Stimulated activated CD8-positive, alpha-beta memory T cell treated with anti-CD3 and anti-CD28 coated beads, Interleukin-4, amount 100 ng/mL, for 24 hours (primary cell): Measurements from ENCODE around the gene SLC12A6.

Experiments used
- DNase-seq: peaks from one replicate; pipeline ENCODE4 v3.0.0-alpha.2; 2020; ENCODE audit warnings: low read depth

Gene SLC12A6

DNA sequence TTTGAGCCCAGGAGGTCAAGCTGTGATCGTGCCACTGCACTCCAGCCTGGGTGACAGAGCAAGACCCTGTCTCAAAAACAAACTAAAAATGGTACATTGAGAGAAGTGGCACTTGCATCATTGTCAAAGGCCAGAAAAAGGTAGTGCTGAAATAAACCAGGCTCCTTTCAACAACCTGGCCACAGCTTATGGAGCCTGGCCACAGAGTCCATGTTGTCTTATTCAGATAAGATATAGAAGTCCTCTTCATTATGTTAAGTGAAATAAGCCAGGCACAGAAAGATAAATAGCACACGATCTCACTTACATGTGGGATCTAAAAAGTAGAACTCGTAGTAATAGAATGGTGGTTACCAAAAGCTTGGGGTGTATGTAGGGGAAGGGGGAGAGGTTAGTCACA, 78.0 kb downstream of the SLC12A6 start:
- DNase-seq: no peak

DNA sequence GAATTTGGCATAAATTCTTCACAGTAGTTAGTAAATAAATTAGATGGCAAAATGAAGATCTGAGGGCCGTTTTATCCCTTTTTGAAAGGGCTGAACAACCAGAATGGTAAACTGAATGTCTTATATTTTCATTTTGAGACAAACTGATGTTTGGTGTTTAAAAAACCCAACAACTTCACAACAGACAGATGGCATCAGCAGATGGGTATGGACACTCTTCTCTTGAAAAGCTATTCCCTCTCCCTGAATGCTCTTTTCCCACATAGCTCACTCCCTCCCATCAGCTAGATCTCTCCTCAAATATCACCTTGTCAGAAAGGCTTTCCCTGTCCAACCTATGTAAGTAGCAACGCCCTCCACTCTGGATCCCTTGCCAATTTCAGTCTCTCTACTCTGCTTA, 79.4 kb downstream of the SLC12A6 start:
- DNase-seq: no peak

DNA sequence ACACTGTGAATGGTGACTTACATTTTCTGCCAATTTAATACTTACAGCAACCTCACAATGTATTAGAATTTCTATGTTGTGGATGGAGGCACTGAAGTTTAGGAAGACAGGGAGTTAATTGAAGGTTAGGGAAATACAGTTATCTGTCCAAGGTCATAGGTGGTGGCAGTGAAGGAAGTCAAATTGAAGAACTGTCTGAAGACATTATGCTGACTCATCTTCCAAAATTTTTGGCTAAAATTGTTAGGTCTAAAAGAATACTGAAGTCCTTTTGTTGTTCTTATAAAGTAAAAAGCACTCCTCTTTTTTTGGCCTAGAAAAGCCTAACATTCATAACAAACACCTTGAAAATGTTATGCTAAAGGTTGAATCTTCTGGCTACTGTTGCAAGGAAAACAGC, 85.0 kb downstream of the SLC12A6 start:
- no peak for DNase-seq

DNA sequence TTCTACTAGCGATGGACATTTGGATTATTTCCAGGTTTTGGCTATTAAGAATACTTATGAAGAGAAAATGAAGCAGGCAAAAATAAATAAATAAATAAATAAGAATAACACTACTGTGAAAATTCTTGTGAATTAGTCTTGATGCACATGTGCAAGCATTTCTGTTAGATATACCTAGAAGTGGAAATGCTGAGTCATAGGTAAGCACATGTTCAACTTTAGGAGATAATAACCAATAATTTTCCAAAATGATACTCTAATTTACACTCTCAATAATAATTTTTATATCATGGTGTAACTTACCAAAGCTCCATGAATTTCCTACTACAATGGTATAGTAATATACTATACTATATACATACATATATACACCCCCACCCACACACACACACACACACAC, 89.4 kb downstream of the SLC12A6 start:
- DNase-seq: no peak

DNA sequence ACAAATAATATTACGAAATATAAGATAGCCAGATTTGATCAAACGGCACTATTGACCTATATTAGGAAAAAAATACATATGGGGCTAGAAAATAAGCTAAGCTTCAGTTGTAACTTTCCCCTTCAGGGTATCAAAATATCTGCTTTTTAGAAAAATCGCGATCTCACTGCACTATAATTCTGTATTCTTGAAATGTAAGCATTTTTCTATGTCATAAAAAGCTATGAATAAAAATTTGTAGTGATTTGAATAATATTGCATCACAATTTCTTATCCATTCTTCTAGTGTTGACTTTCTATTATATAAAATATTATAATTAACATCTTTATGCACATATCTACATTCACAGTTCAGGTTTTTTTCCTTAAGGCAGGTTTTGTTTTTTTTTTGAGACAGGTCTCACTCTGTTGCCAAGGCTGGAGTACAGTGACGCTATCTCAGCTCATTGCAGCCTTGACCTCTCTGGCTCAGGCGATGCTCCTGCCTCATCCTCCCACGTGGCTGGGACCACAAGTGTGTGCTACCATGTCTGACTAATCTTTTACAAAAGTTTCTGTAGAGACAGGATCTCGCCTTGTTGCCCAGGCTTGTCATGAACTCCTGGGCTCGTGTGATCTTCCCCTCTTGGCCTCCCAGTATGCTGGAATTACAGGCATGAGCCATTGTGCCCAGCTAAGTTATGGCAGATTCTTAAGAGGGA, 91.2 kb downstream of the SLC12A6 start:
- no peak for DNase-seq

DNA sequence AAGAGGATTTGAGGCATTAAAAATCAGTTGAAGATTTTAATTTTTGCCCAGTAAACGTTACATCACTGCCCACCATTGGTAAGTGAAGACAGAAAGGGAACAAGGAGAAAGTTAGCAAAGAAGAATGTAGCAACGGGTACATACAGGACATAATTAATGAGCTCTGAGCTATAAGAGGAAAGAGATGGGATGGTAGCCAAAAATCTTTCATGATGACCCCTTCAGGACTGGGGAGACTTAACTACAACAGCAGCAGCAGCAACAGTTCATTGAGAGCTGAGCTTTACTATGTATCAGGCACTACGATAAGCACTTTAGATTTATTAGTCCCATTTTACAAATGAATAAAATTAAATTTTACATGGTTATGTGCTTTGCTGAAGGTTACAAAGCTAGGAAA, 94.4 kb downstream of the SLC12A6 start:
- DNase-seq: no peak

DNA sequence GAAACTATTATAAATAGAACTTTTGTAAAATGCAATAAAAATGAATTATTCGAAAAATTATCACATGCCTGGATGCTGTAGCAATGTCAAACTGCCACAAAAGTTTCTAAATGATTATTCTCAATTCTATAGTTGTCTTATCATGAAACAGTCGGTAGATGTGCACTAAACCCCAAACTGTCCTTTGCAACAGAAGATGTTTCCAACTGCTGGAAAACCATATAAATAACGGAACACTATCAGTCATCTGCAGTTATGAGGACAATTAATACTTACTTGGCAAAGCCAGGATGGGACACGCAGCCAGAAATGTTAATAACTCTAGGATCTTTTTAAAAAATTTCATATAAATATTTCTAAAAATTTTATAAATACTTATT, 95.3 kb downstream of the SLC12A6 start:
- no peak for DNase-seq

DNA sequence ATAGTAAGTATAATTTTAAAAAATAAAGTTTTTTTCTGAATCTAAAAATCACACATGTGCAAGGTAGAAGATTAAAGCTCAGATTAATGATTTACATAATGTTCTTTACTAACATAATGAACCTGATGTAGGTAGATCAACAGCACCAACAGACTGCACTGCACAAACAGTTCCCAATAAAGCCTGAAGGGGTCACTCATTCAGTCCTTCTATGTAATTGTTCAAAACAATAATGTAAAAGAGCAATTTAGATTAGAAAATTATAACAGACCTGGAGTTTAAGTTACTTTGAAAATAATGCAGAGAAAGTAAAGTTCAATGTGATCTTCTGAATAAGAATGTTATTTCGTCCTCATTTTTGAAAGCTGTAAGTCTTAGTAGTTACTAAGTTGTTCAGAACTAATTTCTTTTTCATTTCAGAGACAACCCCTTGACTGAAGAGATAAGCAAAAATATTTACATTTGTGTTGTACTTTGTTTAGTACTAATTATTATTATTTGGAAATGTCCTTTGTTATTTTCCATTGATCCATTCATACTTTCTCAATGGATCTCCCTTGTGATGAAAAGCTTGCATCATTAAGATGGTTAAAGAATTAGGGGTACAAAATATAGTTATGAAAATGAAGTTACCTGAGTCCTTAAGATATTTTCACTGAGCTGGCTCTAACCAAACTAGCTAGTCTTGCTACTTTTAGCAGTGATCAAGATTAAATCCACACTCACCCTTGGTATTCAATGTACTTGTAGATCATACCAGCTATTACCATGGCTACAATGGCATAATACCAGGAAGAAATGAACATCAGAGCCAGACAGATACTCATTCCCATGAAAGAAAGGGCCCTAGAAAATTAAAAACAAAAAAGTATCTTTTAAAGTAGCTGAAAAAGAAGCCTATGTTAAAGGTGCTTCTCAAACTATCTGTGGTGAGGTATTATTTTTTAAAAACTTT, 95.9 kb downstream of the SLC12A6 start:
- DNase-seq: no peak

DNA sequence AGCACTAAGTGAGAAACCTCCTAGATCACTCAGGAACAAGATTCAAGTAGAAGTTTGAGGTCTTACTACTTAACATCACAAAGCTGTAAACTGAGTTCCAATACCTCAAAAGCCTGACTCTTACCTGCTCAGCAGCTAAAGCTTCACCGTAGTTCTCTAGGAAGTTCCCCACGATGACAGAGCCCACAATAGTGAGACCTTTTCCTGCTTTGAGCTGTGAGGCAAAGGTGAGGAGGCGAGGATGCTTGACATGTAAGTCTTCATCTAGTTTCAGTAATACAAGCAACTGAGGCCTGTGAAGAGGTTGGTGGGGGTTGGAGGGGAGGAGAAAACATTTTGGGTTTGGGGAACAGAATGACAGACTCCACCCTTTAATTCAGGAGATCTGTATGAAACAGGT, 97.0 kb downstream of the SLC12A6 start:
- DNase-seq: no peak

DNA sequence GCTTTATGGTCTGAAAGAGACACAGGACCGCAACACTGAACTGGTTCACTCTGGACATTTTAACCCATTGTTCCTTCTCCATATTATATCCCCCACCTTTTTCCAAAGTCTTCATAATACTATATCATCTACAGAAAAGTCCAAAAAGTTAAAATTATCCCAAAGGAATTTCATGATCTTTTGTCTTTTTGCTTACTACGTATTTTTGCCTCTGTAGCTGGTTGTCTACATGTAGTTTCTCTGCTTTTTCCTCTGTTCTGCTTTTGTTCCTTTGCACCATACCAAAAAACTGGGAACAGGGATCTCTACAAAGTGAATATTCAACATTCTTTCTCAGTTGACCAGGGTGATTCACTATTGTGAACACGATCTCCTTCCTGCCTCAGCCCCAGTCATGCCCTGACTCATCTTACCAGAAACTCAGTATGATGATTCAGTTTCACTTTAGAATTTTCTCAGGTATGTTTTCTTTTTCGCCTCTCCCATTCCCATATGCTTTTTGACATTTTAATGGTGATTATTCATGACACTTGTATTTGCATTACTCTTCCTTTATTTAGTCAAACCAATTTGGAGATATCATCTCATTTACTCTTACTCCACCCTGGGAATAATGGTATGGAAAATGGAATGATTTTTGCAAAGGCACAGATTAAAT, 98.3 kb downstream of the SLC12A6 start:
- DNase-seq: no peak

DNA sequence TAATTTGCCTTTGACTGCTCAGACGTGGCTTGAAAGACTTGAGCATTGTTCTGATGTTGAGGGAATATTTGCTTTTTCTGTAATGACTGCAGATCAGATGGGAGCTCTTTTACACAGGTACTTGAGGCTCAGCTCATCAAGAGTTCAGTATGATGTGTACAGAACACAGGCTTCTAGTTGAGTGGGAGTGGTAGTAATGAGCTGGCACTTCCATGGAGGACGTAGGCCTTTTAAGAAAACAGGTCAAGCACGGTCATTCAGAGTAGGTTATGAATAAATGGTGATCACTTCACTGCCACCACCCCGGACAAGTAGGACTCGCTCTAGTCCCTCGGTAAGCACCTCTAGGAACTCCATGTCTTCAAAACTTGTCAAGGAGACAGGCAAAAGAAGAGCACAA, 104.0 kb downstream of the SLC12A6 start:
- DNase-seq: no peak

DNA sequence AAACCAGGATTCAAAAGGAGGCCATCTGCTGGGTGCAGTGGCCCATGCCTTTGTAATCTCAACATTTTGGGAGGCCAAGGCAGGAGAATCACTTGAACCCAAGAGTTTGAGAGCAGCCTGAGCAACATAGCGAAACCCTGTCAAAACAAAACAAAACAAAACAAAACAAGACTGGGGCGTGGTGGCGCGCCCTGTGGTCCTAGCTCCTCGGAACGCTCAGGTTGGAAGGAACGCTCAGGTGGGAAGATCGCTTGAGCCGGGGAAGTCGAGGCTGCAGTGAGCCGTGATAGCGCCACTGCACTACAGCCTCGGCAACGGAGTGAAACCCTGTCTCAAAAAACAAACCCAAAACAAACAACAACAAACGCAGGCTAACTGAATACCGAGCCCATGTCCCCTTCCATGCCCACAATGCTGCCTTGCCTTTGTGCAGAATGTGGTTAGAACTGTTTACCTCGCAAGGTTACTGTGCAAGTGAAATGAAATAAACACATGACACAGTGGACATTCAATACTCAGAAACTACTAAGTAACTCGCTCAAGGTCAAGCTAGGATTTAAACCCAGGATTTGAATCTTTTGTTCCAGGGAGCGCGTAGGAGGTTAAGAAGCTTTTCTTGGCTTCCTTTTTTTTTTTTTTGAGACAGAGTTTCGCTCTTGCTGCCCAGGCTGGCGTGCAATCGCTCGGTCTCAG, 113.5 kb downstream of the SLC12A6 start:
- DNase-seq: no peak

DNA sequence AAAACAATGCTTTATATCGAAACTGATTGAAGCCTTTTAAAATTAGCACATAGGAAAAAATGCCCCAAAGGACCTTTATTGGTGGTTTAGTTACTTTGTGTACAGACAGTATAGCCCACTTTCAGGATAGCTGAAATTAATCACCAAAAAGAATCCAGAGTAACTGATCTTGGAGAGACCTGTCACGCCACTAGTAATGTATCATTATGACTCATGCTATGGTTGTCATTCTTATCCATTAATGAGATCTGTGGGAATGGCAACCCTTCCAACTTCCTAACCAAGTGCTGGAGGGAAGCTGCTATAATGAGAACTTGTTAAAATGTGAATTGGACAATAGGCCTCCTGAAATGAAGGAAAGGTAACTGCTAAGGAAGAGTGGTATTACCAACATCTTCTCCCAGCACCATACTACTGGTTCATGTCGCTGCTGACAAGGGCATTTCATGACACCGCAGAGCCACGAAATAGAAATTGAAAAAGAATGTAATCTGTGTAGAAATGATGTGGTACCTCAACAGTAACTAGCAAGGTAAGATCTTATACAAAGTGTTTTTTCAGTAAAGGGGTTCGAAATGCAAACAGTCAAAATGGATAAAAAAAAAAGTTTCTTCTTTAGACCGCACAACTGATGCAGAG, 119.9 kb downstream of the SLC12A6 start:
- DNase-seq: no peak

DNA sequence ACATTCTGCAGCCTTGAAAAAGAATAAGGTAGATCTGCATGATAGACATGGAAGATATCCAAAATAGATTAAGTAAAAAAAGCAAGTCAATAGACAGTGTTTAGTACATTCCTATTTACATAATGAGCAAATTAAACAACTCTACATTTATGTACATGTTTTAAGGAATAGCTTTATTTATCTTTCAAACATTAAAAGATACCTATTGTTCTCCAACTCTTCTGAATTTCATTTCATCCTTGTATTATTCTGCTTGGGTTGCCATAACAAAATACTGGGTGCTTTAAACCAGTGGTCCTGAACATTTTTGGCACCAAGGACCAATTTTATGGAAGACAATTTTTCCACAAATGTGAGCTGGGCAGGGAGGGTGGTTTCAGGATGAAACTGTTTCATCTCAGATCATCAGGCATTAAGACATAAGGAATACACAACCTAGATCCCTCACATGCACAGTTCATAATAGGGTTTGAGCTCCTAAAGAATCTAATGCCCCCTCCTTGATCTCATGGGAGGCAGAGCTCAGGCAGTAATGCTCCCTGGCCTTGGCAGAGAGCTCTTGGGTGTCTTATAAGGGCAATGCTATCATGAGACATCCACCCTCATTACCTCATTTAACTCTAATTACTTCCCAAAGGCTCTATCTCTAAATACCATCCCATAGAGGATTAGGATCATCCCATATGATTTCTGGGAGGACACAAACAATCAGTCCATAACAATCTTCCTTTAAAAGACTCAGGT, 120.9 kb downstream of the SLC12A6 start:
- DNase-seq: no peak

DNA sequence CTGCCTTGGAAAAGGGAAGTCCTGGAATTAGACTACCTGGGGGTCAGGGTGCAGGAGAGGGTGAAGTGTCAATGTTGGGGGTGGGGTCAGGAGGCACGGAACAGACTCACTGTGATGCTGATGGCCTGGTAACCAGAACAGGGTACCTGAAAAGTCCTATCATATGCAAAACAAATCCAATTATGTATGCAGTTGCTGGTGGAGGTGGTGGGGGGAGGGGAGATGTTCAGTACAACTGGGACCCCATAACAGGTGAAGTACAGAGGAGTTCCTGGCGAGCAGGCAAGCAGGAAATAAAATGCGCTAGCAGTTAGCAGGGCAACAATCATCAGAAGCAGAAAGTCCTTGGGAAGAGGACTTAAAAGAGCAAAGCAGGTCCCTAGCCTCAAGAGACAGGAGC, 123.4 kb downstream of the SLC12A6 start:
- no peak for DNase-seq

DNA sequence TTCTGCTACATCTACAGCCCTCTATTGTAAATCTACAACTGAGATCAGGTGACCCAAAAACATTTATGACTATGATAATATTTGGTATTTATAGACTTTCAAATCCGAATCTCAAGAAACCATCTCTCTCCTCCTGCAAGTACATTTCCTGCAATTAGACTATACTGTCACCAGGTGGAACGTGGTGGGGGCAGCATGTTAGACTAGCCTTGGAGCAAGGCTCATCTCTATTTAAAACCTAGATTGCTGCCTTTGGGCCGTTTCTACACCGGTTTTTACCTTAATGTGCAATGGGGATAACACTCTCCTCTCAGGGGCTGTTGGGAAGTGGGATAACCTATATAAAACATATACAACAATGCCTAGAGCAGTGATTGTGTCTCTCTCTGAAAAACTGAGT, 123.9 kb downstream of the SLC12A6 start:
- no peak for DNase-seq

DNA sequence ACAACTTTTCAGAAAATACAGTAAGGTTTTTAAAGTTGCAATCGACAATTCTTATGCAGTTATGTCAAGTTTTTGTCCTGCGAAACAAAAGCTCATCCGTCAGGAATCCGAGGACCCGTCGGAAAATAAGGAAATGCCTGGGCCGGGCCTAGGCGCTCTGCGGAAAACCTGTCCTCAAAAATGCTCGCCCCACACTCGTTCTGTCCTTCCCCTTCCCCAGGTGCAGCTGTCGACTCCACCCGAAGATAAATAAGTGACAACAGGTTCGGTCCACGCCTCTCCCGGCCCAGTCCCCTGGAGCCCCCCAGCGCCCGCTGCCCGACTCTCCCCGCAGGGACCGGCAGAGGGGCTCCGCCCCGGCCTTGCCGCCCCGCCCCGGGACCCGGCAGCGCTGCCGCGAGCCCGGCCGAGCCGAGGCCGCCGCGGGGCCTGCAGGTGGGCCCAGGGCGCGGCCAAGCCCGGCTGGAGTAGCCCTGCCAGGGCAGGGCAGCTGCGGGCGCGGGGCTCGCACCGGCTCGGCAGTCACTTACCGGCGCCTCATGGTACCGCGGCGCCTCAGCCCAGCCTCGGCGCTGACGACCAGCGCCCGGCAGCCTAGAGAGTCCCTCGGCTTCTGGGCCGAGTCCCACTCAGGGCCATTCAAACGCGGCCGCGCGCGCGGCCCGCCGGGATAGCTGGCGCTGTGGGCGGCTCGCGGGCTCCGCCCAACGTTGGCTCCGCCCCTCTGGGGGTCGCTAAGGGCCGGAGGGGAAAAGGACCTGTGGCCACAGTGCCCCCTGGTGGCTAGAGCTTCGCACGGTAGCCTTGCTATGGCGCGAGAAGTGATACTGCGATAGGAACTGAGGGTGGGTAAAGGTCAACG, 127.9 kb downstream of the SLC12A6 start, which contains the start of gene KATNBL1:
Gene KATNBL1 (minus strand): TSS at position 676 of the 862 bp plus-strand sequence. CDS start 46,420 bp downstream, outside the sequence.
- peak; percentile 98 for DNase-seq

DNA sequence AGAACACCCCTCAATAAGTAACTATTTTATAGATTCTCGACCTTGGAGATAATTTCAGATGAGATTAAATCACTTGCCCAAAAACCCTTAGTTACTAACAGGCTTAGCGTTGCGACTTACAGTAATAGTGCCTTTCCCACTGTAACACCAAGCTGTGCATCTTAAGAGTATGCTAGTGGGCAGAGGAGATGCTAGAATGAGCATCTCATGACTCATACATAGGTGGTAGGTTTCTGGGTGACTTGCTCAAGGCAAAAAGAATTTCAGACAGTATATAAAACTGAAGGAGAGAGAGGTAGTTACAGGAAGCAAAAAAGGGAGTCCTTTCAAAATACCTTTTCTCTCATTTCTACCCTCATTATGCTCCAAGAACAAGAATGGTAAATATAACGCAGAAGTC, 131.6 kb downstream of the SLC12A6 start:
- no peak for DNase-seq

DNA sequence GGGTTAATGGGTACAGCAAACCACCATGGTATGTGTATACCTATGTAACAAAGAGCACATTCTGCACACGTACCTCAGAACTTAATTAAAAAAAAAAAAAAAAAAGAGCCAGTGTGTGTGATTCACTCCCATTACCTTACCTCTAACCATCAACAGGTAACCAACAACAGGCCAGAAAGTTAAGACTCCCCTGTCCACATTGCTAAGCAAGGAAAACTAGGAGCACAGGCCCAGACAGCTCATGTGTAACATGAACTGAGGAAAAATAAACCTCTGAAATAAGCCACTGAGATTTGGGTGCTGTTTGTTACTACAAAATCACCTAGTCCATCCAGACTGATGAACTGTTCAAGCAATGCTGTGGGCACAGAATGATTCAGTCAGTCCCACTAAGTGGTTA, 133.6 kb downstream of the SLC12A6 start:
- DNase-seq: no peak

DNA sequence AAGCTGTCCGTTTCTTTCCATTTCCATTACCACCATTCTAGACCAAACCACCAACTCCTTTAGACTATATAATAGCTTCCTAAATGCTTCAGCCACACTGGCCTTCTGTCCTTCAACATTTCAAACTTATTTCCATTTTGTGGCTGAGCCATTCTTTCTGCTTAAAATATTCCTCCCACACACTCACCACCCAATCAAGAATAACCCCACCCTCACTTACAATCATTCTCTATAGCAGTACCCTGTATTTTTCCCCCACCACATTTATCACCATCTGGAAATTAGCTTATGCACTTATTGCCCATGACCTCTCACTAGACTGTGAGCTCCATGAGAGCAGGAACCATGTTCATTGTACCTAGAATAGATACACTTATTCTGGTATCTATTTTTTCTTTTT, 134.3 kb downstream of the SLC12A6 start:
- no peak for DNase-seq
